ENCODE results near the gene DEFB128.
"Not testable (repeated sequence)": the region's sequence is repeated elsewhere in the genome, so short reads cannot be mapped to it uniquely, and the experiment has no call there.

Gene DEFB128

DNA sequence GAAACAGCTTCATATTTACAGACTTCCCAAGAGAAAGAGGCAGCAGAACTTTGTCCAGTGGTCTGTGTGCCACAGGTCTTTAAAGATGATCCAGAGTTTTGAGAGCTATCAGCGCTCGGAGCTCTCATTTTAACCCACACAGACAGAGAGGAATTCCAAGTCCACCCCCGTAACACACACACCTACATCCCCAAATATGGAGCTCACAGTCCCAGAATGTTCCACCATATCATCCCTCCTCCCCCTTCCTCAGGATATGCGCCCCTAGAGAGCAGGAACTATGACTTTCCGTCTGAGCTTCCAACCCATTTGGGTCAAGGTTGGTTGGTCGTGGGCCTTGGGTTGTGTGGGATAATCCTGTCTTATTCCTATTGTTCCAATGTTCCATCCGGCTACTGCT lies at the start of gene DEFB128:
DEFB128 (minus strand) TSS at position 101 of the 400 bp plus-strand sequence; CDS start at position 13, 88 bp downstream.
- DNase-seq, result no peak

DNA sequence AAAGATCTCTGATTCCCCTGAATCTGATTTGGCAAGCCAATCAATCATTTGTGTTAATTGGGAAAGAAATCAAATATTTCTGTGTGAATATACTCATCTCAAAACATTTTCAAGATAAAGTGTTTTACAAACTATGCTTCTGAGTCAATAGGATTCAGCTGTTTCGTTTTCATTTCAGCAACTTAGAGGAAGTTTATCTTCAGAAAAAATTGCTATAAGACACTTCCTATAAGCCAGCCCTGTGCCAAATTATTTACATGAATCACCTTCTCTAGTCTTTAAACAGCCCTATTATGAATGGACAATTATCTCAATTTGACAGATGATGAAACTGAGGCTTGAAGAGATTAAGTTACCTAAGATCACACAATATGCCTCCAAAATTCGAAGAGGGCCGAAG lies 48.4 kb upstream of the DEFB128 start:
- DNase-seq, result no peak

DNA sequence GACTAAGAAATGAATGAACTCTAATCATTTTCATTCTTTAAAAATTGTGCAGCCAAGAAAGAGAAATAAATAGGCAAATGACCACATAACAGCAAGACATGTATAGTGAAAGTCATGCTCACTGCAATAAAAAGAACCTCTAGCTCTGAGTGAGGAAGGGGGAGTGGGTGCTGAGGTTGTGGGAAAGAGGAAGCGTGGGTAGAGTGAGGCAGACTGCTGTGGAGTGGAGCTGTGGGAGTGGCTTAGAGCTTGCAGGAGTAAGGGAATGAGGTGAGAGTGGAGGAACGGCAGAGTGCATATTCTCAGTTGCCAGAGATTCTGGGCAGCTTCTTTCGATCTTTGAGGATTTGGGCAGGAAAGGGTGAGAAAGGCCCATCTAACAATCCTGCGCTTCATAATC lies 48.0 kb upstream of the DEFB128 start:
- no peak for DNase-seq

DNA sequence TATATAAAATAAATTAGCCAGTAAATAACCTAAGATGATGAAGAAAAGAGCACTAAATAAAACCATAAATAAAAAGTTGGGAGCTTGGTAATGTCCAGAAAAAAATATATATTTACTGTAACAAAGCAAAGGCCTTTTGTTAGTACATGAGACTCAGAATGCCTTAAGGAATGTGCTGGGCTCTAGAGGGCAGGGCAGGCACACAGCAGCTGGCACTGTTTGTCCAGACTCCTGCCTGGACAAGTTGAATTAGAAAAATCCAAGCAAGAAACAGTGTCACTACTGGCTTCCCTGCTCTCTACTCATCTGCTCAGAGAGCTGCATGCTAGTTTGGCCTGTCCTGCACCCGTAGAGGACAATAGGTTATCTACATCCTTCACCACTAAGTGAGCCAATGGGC lies 46.4 kb upstream of the DEFB128 start:
- DNase-seq, result no peak

DNA sequence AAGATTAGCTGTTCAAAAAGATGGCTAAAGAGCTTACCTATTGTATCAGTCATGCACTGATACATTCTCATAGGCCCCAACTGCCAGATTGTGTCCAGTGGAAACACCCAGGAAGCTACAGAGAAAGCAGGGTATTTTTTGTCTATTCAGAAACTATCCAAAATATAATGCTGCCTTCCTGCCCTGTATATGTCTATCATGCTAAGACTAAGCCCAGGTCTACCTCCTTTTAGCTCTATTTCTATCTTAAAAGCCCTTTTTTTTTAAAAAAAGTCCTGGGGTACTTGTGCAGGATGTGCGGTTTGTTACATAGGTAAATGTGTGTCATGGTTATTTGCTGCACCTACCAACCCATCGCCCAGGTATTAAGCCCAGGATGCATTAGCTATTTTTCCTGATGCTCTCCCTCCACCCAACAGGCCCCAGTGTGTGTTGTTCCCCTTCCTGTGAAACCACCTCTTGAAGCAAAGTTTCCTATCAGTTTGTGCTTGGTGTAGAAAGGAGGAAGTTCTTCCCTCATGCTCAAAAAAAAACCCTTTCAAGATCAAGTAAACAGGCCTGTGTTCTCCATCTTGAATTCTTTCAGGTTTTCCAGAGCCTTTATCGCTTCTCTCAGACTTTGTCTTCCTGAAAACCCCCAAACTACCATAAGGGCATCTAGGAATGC lies 38.1 kb upstream of the DEFB128 start:
- DNase-seq, result no peak

DNA sequence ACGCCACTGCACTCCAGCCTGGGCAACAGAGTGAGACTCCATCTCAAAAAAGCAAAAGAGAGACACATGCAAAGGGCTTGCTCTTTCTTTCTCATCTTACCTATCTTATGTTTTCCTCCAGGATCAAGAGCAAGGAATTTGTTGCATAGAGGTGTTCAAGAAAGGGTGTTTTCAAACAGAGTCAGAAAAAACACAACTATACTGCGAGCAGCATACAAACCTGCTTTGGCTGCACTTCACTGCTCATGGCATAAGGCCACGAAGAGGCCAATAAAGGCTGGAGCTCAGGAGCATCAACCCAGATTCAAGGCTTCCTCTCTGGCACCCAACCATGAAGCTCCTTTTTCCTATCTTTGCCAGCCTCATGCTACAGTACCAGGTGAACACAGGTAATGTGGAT lies 37.4 kb upstream of the DEFB128 start, which contains the start of gene DEFB129:
DEFB129 (plus strand) TSS at position 301 of the 400 bp plus-strand sequence; CDS start at position 332, 31 bp downstream.
- DNase-seq, result no peak

DNA sequence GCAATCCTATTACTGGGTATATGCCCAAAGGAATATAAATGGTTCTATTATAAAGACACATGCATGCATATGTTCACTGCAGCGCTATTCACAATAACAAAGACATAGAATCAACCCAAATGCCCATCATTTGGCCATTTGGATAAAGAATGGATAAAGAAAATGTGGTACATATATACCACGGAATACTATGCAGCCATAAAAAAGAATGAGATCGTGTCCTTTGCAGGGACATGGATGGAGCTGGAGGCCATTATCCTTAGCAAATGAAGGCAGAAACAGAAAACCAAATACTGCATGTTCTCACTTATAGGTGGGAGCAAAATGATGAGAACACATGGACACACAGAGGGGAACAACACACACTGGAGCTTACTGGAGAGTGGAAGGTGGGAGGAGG lies 36.4 kb upstream of the DEFB128 start:
- not testable (repeated sequence) for DNase-seq

DNA sequence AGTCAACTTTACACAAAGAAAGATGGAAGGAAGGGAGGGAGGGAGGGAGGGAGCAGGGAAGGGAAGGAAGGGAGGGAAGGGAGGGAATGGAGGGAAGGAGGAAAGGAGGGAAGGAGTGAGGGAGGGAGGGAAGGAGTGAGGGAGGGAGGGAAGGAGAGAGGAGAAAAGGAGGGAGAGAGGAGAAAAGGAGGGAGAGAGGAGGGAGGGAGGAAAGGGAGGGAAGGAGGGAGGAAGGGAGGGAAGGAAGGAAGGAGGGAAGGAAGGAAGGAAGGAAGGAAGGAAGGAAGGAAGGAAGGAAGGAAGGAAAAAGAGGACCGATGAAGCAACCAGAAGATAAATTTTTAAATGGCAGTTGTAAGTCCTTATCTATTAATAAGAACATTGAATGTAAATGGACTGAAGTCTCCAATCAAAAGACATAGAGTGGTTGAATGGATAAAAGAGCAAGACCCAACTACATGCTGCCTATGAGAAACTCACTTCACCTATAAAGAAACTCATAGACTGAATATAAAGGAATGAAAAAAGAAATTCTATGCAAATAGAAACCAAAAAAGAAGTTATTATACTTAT lies 31.8 kb upstream of the DEFB128 start:
- DNase-seq, result no peak

DNA sequence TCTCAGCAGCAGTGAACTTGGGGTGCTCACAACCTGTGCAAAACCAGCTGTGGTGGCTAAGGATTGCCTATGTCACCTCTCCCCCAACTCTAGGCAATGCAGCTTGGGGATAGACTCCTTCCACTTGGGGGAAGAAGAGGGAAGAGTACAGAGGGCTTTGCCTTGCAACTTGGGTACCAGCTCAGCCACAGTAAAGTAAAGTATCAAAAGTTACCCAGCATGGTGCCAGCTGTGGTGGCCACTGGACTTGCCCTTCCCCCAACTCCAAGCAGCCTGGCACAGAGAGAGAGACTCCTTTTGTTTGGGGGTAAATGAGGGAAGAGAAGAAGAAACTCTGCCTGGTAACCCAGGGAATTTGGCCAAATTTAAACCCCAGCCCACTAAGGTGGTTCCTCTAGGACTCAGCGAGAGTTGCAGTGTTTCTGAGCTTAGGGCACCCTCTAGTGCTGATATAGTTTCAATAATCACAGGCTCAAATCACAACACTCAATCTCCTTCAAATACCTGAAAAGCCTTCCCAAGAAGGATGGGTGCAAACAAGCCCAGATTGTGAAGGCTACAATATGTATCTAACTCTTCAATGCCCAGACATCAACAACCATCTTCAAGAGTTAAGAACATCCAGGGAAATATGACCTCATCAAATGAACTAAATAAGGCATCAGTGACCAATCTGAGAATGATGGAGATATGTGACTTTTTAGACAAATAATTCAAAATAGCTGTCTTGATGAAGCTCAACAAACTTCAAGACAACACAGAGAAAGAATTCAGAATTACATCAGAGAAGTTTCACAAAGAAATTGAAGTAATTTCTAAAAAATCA lies 30.0 kb upstream of the DEFB128 start:
- DNase-seq, result no peak

DNA sequence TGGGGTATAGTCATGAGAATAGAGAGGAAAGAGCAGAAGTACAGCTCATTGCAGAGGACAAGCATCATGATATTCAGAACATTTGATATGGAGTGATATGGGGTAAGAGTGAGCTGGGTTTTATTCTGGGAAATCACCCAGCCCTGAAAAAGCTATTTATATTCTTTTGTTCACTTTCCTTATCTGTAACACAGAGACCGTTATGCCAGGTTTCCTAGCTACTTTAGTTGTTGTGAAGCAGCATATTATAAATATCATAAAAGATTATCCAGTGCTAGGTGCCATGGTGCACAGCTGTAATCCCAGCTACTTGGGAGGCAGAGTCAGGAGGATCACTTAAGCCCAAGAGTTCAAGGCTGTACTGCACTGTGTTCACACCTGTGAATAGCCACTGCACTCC lies 27.8 kb upstream of the DEFB128 start:
- DNase-seq, result no peak

DNA sequence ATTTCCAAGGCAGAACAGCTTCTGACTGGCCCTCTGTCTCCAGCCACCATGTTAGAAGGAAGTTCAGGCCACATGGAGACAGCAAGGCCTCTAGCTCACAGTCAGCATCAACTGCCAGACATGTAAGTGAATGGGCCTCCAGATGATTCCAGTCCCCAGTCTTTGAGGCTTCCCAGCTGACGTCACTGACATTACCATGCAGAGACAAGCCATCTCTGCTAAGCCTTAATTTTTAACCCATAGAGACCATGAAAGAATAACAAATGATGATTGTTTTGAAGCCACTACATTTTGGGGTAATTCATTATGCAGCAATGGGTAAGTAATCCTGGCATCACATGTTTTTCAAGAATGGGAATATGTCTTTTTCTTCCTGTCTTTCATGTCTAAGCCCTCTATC lies 26.3 kb upstream of the DEFB128 start:
- no peak for DNase-seq

DNA sequence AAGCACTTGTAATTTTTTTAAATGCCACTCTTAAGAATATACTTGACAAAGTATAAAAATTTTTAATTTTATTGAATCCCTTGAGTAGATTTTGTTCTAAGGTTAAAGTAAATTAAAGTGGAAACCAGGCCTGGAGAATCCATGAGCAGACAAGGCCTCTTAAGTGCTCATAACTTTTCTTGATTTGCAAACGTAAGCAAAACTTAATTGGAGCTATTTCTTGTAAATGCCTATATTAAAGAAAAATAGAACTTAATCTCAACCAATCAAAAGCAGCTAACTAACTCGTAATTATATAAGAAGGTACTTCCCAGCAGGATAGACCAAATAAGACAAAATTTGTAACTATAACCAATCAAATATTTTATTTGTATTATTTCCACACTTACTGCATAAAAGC lies 24.9 kb upstream of the DEFB128 start:
- DNase-seq, result no peak

DNA sequence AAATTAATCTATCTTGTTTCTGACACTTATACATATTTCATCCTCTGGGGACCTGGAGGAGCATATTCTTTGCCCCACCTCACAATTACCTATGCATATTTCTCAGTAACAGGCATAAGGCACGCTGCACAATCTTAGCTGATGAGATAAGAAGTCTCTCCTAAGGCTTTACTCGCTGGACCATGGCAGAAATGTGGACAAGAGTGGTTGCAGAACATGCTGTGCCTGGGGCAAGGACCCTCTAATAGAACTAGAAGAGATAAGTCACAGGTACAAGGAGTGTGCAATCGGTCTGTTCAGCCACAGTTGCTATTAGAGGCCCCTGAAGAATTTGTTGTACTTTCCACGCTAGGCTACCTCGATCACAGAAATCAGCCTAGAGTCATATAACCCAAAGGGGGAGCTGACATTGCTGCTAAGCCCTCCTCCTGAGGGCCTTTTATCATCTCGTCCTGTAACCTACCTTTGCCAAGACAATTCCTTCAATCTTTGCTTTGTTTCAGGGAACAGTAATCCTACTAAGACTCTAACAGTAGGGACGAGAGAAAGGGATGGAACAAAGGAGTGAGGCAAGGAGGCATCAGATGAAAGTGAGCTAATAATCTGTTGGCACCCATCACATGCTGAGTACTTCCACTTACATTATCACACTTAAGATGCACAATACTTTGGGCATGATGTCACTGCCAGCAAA lies 21.4 kb upstream of the DEFB128 start:
- DNase-seq, result no peak

DNA sequence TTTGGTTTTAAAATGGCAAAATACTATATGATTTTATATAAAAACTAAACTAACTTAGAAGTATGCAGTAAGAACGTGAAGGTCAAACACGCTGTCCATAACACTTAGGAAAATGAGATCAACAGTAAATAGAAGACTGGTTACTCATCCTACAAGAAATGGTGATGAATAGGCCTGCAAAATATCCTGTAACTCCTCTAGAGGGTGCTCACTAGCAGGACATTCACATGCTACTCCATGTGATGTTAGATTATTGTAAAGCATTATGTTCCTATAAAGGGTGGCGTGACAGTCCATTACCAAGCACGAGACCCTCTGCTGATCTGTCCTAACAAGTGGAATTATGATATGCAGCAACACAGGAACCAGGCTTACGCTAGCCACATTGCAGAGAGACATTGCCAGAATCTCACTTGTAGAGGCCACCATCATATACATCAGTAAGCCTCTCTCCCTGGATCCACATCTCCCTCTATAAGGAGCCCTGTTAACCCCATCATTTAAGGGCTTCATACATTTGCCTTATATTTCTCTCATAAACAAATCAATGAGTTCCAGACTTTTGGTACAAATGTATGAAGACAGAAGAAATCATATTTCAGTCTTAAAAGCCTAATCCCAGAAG lies 19.5 kb upstream of the DEFB128 start:
- DNase-seq, result peak; percentile 4

DNA sequence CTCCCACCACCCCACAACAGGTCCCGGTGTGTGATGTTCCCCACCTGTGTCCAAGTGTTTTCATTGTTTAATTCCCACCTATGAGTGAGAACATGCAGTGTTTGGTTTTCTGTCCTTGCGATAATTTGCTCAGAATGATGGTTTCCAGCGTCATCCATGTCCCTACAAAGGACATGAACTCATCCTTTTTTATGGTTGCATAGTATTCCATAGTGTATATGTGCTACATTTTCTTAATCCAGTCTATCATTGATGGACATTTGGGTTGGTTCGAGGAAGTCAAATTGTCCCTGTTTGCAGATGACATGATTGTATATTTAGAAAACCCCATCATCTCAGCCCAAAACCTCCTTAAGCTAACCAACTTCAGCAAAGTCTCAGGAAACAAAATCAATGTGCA lies 14.1 kb upstream of the DEFB128 start:
- DNase-seq, result not testable (repeated sequence)

DNA sequence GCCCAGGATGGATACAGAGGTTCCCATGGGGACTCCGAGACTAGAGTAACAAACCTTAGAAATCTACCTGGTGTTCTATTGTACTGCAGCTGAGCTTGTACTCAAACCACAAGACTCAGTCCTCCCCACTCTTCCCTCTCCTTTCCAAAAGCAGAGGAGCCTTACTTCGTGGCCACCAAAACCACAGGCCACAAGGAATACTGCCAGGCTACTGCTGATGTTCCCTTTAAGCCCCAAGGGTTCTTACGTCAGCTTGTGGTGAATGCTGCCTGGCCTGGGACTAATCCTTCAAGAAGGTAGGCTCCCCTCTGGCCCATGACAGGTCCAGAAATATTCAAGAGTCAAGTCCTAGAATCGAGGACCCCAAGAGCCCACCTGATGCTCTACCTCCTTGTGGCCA lies 10.5 kb upstream of the DEFB128 start:
- no peak for DNase-seq

DNA sequence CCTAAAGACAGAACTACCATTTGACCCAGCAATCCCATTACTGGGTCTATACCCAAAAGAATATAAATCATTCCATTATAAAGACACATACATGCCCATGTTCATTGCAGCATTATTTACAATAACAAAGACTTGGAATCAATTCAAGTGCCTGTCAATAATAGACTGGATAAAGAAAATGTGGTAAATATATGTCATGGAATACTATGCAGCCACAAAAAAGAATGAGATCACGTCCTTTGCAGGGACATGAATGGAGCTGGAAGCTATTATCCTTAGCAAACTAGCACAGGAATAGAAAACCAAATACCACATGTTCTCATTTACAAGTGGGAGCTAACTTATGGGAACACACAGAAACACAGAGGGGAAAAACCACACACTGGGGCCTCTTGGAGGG lies 8.7 kb upstream of the DEFB128 start:
- DNase-seq, result no peak

DNA sequence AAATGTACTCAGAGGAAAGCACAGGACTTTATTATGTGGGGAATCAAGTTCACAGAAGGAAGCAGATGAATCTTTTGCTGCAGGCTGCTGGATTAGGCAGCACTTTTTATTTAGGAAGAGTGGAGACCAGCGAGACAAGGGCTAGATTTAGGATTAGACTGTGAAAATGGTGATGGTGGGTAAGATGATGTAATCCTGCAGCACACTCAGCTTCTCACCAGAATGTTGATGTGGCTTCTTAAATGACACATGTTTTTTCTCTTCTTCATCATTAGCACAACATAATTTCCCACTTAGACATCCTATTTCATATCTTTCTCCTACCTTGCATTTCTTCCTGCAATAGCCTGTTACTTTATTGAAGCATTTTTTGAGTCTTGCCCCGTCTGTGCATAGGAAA lies 1.8 kb downstream of the DEFB128 start:
- DNase-seq, result no peak

DNA sequence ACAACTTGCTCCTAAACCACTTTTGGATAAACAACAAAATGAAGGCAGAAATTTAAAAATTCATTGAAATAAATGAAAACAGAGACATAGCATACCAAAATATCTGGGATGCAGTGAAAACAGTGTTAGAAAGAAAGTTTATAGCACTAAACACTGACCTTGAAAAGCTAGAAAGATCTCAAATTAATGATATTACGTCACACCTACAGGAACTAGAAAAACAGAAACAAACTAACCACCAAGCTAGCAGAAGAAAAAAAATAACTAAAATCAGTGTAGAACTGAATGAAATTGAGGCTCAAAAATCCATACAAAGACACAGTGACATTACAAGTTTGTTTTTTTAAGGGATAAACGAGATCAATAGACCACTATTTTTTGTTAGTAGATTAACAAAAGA lies 5.2 kb downstream of the DEFB128 start:
- DNase-seq, result no peak

DNA sequence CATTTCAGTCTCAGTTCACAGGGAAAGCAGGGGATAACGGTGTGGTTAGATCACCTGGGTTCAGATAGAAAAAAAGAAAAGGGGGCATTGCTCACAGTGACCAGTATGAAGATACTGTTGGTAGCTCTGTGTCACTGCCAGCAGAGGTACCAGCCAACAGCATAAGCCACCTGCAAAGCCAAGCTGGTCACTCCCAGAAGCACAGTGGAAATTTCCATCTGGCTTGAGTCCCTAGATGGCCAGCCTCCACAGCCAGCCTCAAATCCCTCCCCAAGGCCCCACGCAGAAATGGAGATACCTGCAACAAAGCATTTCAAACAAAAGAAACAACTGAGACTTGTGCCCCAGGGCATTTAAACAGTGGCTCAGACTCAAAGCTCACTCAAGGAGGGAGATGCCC lies 20.6 kb downstream of the DEFB128 start:
- DNase-seq, result no peak

DNA sequence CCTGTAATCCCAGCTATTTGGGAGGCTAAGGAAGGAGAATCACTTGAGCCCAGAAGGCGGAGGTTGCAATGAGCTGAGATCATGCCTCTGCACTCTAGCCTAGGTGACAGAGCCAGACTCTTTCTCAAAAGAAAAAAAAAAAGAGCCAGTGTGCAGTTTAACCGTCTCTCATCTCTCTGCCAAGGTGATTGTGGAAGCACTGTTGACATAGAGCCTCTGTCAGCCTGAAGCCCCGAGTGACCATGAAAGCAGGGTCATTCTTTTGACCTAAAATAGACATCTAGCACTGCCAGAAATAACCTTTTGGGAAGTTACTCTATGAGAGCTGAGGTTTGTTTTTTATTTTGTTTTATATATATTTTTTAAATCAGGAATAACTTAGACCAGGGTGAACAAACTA lies 24.9 kb downstream of the DEFB128 start:
- no peak for DNase-seq

DNA sequence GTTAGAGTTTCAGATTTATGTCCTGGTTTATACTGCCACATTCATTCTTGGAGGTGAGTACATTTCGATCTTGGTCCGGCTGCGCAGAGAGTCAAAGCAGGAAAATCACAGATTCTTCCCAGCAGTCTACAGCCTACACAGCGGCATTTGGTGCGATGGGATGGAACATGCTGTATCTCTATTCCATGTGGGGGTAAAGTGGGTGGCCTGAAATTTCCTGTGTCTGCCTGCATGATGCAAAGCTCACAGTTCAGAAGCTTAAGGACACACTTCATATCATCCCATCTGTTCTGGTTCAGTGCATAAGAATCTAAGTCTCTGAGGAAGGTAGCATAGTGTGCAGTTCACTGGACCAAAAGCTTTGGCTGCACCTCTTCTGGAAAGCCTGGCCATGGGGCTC lies 32.4 kb downstream of the DEFB128 start, which contains the start of gene DEFB127:
DEFB127 (plus strand) TSS at position 301 of the 400 bp plus-strand sequence; CDS start at position 392, 91 bp downstream.
- DNase-seq, result no peak

DNA sequence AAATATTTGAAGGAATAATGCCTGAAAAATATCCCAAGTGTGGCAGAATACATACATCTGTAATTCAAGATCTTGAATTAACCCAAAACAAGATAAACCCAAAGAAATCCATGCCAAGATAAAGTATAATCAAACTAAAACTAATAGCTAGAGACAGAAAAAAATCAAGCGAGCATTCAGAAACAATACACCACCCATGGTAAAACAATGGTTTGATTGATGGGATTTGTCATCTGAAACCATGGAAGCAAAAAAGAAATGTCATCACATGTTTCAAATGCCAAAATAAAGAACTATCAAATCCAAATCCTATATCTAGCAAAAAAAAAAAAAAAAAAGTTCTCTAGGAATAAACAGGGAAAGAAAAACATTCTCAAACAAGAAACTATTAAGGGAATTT lies 37.4 kb downstream of the DEFB128 start:
- DNase-seq, result no peak

Data from DMS79 treated with DMSO at 0.1 percent for 48 hours (cell line).